Mammary epithelial cell (primary cell): ENCODE measurements around the gene ZDHHC1.

ENCODE experiments used
- CTCF ChIP-seq, 2 donors: IDR thresholded peaks in 1 of 2; conservative IDR thresholded peaks in 1 of 2; 2 replicates each; pipeline ENCODE4 v1.5.1; 2011 to 2012; ENCODE audit warnings: inconsistent platforms in 2 of 2, low read length in 2 of 2, mild to moderate bottlenecking in 2 of 2, control low read depth in 1 of 2, low read depth in 1 of 2; ENCODE audit not compliant: insufficient read depth in 1 of 2; ENCODE audit errors: extremely low read depth in 1 of 2
- EZH2 ChIP-seq: IDR thresholded peaks from 2 replicates; pipeline ENCODE4 v1.6.1; 2012; ENCODE audit warnings: low read length, inconsistent platforms, borderline replicate concordance

DNA sequence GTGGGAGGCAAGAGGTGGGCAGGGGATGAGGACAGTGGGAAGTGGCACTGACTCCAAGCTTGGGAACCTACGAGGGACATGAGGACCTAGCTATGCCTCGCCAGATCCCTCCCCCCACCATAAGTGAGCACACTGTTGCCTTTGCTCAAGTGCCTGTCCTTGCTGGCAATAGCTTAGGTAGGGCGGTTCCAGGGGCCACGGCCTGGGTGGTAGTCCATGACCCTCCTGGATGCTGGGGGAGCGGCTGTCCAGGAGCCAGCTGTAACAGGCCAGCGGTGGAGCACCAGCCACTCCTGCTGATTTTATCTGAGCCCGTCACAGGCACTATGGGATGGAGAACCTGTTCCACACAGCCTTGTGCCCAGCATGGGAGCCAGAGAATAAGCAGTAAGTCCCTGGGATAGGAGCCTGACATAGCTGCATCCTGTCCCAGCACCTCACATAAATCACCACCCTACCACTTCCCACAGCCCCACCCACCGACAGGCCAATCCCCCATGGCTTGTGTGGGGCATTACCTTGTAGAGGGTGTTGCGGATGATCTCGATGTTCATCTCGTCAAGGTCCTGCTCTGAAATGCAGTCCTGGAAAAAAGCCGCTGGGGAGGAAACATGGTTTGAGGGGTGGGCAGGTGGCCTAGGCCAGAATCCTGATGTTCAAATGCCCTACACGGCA lies 26.4 kb upstream of the ZDHHC1 start:
- TF ChIP-seq CTCF (conservative IDR thresholded peaks at IDR 0.05 in 1 of 2, IDR thresholded peaks at IDR 0.05 in 1 of 2; ENCODE audit: extremely low read depth in 1 of 2, insufficient read depth in 1 of 2, low read depth in 1 of 2, low read length in 2 of 2) (no peak), EZH2 (no peak)
